CD14-positive monocyte (primary cell): ENCODE measurements around the gene ZMAT3. TPM values are rescaled to one million over a fixed set of nuclear protein-coding genes. Genes with fewer than 3 reads are reported as not detected.

Experiments
- DNase-seq, 3 donors: peaks; one replicate each; pipeline ENCODE4 v3.0.0-alpha.2; 2011 to 2022
- H2AFZ ChIP-seq: 2 replicates; pipeline ENCODE4 v1.6.0; 2012; ENCODE audit warnings: mild to moderate bottlenecking, low read depth, low read length, inconsistent platforms; ENCODE audit not compliant: insufficient read depth, poor library complexity, severe bottlenecking
- H3K27ac ChIP-seq, 2 donors: 1 replicate in 1 of 2; 2 replicates in 1 of 2; pipeline ENCODE4 v1.5.1; 2012 to 2013; ENCODE audit warnings: low read length in 2 of 2, control low read depth in 1 of 2, inconsistent platforms in 1 of 2, low read depth in 1 of 2, mild to moderate bottlenecking in 1 of 2
- H3K27me3 ChIP-seq, 2 donors: one replicate each; pipeline versions ENCODE4 v1.6.0 to v1.6.1; 2011 to 2013; ENCODE audit warnings: low read length in 2 of 2; ENCODE audit not compliant: control insufficient read depth in 2 of 2, insufficient read depth in 2 of 2
- H3K36me3 ChIP-seq, 2 donors: replicated peaks in 1 of 2; 1 replicate in 1 of 2; 2 replicates in 1 of 2; pipeline versions ENCODE4 v1.5.1 to v1.6.1; 2012 to 2013; ENCODE audit warnings: low read length in 2 of 2, control low read depth in 1 of 2, inconsistent platforms in 1 of 2, mild to moderate bottlenecking in 1 of 2; ENCODE audit not compliant: insufficient read depth in 2 of 2, control insufficient read depth in 1 of 2
- H3K4me1 ChIP-seq, 2 donors: 1 replicate in 1 of 2; 2 replicates in 1 of 2; pipeline versions ENCODE4 v1.5.1 to v1.6.1; 2012 to 2013; ENCODE audit warnings: low read length in 2 of 2, control low read depth in 1 of 2, inconsistent platforms in 1 of 2, mild to moderate bottlenecking in 1 of 2, moderate library complexity in 1 of 2; ENCODE audit not compliant: insufficient read depth in 2 of 2, control insufficient read depth in 1 of 2
- H3K4me2 ChIP-seq: replicated peaks from 2 replicates; pipeline ENCODE3; 2012; ENCODE audit warnings: low read length, moderate library complexity, mild to moderate bottlenecking; ENCODE audit not compliant: poor library complexity, severe bottlenecking; ENCODE audit errors: extremely low read depth
- H3K4me3 ChIP-seq, 3 experiments: fragments of 200-600 bp in 1 of 3; sonication (generic) in 1 of 3; replicated peaks in 1 of 3; 1 replicate in 2 of 3; 2 replicates in 1 of 3; pipeline ENCODE4 v1.5.1; 2011 to 2013; ENCODE audit warnings: low read length in 3 of 3, mild to moderate bottlenecking in 3 of 3, control low read depth in 2 of 3, low read depth in 2 of 3, inconsistent platforms in 1 of 3, moderate library complexity in 1 of 3
- H3K79me2 ChIP-seq: 2 replicates; pipeline ENCODE4 v1.6.0; 2012; ENCODE audit warnings: mild to moderate bottlenecking, control low read depth, inconsistent platforms, low read length, moderate library complexity; ENCODE audit not compliant: insufficient read depth
- H3K9ac ChIP-seq: 2 replicates; pipeline ENCODE4 v1.6.0; 2017; ENCODE audit warnings: low read length, mild to moderate bottlenecking; ENCODE audit not compliant: insufficient read depth, poor library complexity, severe bottlenecking
- H3K9me3 ChIP-seq, 2 donors: replicated peaks in 1 of 2; 1 replicate in 1 of 2; 2 replicates in 1 of 2; pipeline versions ENCODE4 v1.5.1 to v1.6.1; 2012 to 2013; ENCODE audit warnings: low read length in 2 of 2, control low read depth in 1 of 2; ENCODE audit not compliant: control insufficient read depth in 1 of 2, insufficient read depth in 1 of 2
- H4K20me1 ChIP-seq: 2 replicates; pipeline ENCODE4 v1.6.0; 2012; ENCODE audit warnings: mild to moderate bottlenecking, low read length, control low read depth, moderate library complexity; ENCODE audit not compliant: insufficient read depth
- H3K27ac Mint-ChIP-seq, 7 donors: one replicate each; pipeline ENCODE4 v1.8.0; 2020; ENCODE audit warnings: mild to moderate bottlenecking in 7 of 7, mixed read lengths in 7 of 7, moderate library complexity in 6 of 7, inconsistent platforms in 2 of 7
- H3K27me3 Mint-ChIP-seq, 3 donors: one replicate each; pipeline ENCODE4 v1.8.0; 2021 to 2022; ENCODE audit warnings: low read depth in 3 of 3, mild to moderate bottlenecking in 3 of 3, mixed read lengths in 3 of 3, moderate library complexity in 3 of 3, inconsistent platforms in 1 of 3
- H3K36me3 Mint-ChIP-seq, 2 donors: one replicate each; pipeline ENCODE4 v1.8.0; 2020; ENCODE audit warnings: mixed read lengths in 2 of 2, inconsistent platforms in 1 of 2, mild to moderate bottlenecking in 1 of 2
- H3K4me1 Mint-ChIP-seq: one replicate; pipeline ENCODE4 v1.8.0; 2020; ENCODE audit warnings: mild to moderate bottlenecking, mixed read lengths
- H3K4me3 Mint-ChIP-seq, 2 donors: one replicate each; pipeline ENCODE4 v1.8.0; 2020; ENCODE audit warnings: mild to moderate bottlenecking in 2 of 2, mixed read lengths in 2 of 2, moderate library complexity in 1 of 2
- H3K9me3 Mint-ChIP-seq, 7 donors: one replicate each; pipeline ENCODE4 v1.8.0; 2020 to 2022; ENCODE audit warnings: mixed read lengths in 7 of 7, mild to moderate bottlenecking in 6 of 7, moderate library complexity in 6 of 7, inconsistent platforms in 2 of 7
- CTCF ChIP-seq: fragments of 200-600 bp; IDR thresholded peaks from one replicate; pipeline ENCODE4 v1.8.0; 2022; ENCODE audit warnings: antibody characterized with exemption, mild to moderate bottlenecking
- WGBS: methylation state at CpG from one replicate; pipeline ENCODE4 v1.1.5; 2013; ENCODE audit warnings: missing lambda C conversion rate; ENCODE audit not compliant: insufficient coverage; 5-methylcytosine and 5-hydroxymethylcytosine counted together
- intact Hi-C, 2 donors: fragments of 100-400 bp; cut with micrococcal nuclease; formaldehyde crosslinking; loops; one replicate each; pipeline versions ENCODE4 v1.15.0 to v1.15.1; 2023
- polyA plus RNA-seq, 3 donors: library from polyadenylated mRNA; depleted of rRNA in 1 of 3; unstranded in 2 of 3; stranded (reverse) in 1 of 3; fragments of 300-500 nt in 2 of 3; fragments of >200 nt in 1 of 3; fragmentation: Illumina TruSeq in 2 of 3; gene quantifications; 1 replicate in 2 of 3; 2 replicates in 1 of 3; pipeline ENCODE4 v1.2.3, GENCODE V29; 2012 to 2021

The ZMAT3 gene
- polyA plus RNA-seq, 3 donors, result 3.9 to 9.9 (median 7.9) TPM

DNA sequence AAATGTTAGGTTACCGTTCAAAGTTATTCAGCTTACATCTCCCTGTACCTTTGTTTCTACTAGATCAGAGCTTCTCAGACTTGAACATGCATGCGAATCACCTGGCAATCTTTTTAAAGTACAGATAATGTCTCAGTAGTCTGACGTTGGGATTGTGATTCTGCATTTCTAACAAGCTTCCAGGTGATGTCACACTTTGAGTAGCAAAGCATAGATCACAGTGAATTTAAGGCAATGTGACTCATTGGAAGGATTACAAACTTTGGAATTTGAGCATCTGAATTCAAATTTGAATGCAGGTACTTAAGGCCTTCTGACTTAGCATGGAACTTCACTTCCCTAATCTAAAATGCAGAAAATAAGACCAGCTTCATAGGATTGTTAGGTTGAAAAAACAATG lies 10.8 kb upstream of the ZMAT3 start:
- intact Hi-C loops, result no loop called here
- H3K27me3 Mint-ChIP-seq, result peaks cover 0 to 3% (median 0%) of the 10 kb centered on the region in 3 donors
- H2AFZ ChIP-seq, result no peak overlapping the region
- H3K9me3 ChIP-seq, result no peaks in the 10 kb centered on the region
- H3K27ac ChIP-seq, result no peak overlapping the region
- no peaks in the 10 kb centered on the region for H3K4me1 ChIP-seq
- no peaks in the 10 kb centered on the region for H3K36me3 Mint-ChIP-seq
- H3K27me3 ChIP-seq, result no peaks in the 10 kb centered on the region
- no peak overlapping the region for H3K4me3 ChIP-seq
- no peaks in the 10 kb centered on the region for H3K9me3 Mint-ChIP-seq
- no peak overlapping the region for H3K4me2 ChIP-seq
- WGBS, result 100% methylated on average over 2 of the region's 3 CpGs
- H3K9ac ChIP-seq, result no peak overlapping the region
- H3K4me3 Mint-ChIP-seq, result no peak overlapping the region
- H3K27ac Mint-ChIP-seq, result no peak overlapping the region
- no peaks in the 10 kb centered on the region for H3K79me2 ChIP-seq
- H3K4me1 Mint-ChIP-seq, result no peaks in the 10 kb centered on the region
- no peak for TF ChIP-seq CTCF
- no peaks in the 10 kb centered on the region for H4K20me1 ChIP-seq
- no peak for DNase-seq
- no peaks in the 10 kb centered on the region for H3K36me3 ChIP-seq

- H3K4me3 ChIP-seq, result no peak overlapping the region
- no peak overlapping the region for H3K4me2 ChIP-seq
- H2AFZ ChIP-seq, result no peak overlapping the region
- TF ChIP-seq CTCF, result no peak
- no peak overlapping the region for H3K9ac ChIP-seq
- Mint-ChIP-seq H3K4me1 (no peaks in the 10 kb centered on the region), H3K36me3 (no peaks in the 10 kb centered on the region), H3K27me3 (peaks cover 0 to 3% (median 0%) of the 10 kb centered on the region in 3 donors), H3K4me3 (no peak overlapping the region), H3K27ac (no peak overlapping the region), H3K9me3 (no peaks in the 10 kb centered on the region)
- no peaks in the 10 kb centered on the region for H3K36me3 ChIP-seq
- no peaks in the 10 kb centered on the region for H4K20me1 ChIP-seq
- no peaks in the 10 kb centered on the region for H3K4me1 ChIP-seq
- no peaks in the 10 kb centered on the region for H3K27me3 ChIP-seq
- H3K27ac ChIP-seq, result no peak overlapping the region
- WGBS, result no CpG with 5 or more reads among the region's 2 CpGs
- no peaks in the 10 kb centered on the region for H3K9me3 ChIP-seq
- DNase-seq, result no peak
- no peaks in the 10 kb centered on the region for H3K79me2 ChIP-seq
- intact Hi-C loops, result no loop called here
Observed at GRCh38 chr3:179081885-179082284, 10.3 kb upstream of the ZMAT3 start.
